Glutamatergic neuron (in vitro differentiated cells): Measurements from ENCODE around the gene GYPA. TPM values are rescaled to one million over a fixed set of nuclear protein-coding genes. Genes with fewer than 3 reads are reported as not detected.
"Not testable (repeated sequence)": the region's sequence is repeated elsewhere in the genome, so short reads cannot be mapped to it uniquely, and the experiment has no call there.

Source experiments
- DNase-seq: peaks from one replicate; pipeline ENCODE4 v3.0.0; 2022
- H3K27ac Mint-ChIP-seq: one replicate; pipeline ENCODE4 v1.8.0; 2020; ENCODE audit warnings: mild to moderate bottlenecking, mixed read lengths, inconsistent platforms; ENCODE audit not compliant: unreplicated experiment
- H3K27me3 Mint-ChIP-seq: one replicate; pipeline ENCODE4 v1.8.0; 2020; ENCODE audit warnings: mild to moderate bottlenecking, moderate library complexity, mixed read lengths, inconsistent platforms; ENCODE audit not compliant: unreplicated experiment
- H3K36me3 Mint-ChIP-seq: one replicate; pipeline ENCODE4 v1.8.0; 2020; ENCODE audit warnings: mild to moderate bottlenecking, mixed read lengths, inconsistent platforms; ENCODE audit not compliant: unreplicated experiment
- H3K4me1 Mint-ChIP-seq: one replicate; pipeline ENCODE4 v1.8.0; 2020; ENCODE audit warnings: mild to moderate bottlenecking, low read depth, mixed read lengths, inconsistent platforms; ENCODE audit not compliant: unreplicated experiment
- H3K4me3 Mint-ChIP-seq: one replicate; pipeline ENCODE4 v1.8.0; 2020; ENCODE audit warnings: mild to moderate bottlenecking, mixed read lengths, inconsistent platforms; ENCODE audit not compliant: unreplicated experiment
- H3K9me3 Mint-ChIP-seq: one replicate; pipeline ENCODE4 v1.8.0; 2020; ENCODE audit warnings: mild to moderate bottlenecking, moderate library complexity, mixed read lengths, inconsistent platforms; ENCODE audit not compliant: unreplicated experiment
- CTCF ChIP-seq: fragments of 200-600 bp; sonication (generic); IDR thresholded peaks from one replicate; pipeline ENCODE4 v1.5.0; 2021; ENCODE audit not compliant: partially characterized antibody, unreplicated experiment
- total RNA-seq: library from RNA; stranded (reverse); fragmentation: NEBNext Ultra II Directional; extraction: Animal tissue kit (Norgen Biotek cat#: 25700); gene quantifications from one replicate; pipeline ENCODE4 v1.2.1, GENCODE V29; 2021; ENCODE audit not compliant: unreplicated experiment

The GYPA gene
- total RNA-seq, 1 donor from 2014 or later: 1.3 TPM

GRCh38 chr4:144171697-144172096 is 31.2 kb upstream of the GYPA start:
- Mint-ChIP-seq H3K36me3 (no peaks in the 10 kb centered on the region), H3K9me3 (no peaks in the 10 kb centered on the region), H3K27me3 (peaks cover 2% of the 10 kb centered on the region), H3K4me3 (no peak overlapping the region), H3K27ac (no peak overlapping the region), H3K4me1 (no peaks in the 10 kb centered on the region)
- TF ChIP-seq CTCF: no peak
- DNase-seq: no peak

GRCh38 chr4:144169211-144169610 is 28.7 kb upstream of the GYPA start:
- no peak for TF ChIP-seq CTCF
- Mint-ChIP-seq H3K27me3 (peaks cover 2% of the 10 kb centered on the region), H3K4me1 (no peaks in the 10 kb centered on the region), H3K4me3 (no peak overlapping the region), H3K36me3 (no peaks in the 10 kb centered on the region), H3K27ac (no peak overlapping the region), H3K9me3 (no peaks in the 10 kb centered on the region)
- no peak for DNase-seq

GRCh38 chr4:144154044-144154443 is 13.5 kb upstream of the GYPA start:
- no peaks in the 10 kb centered on the region for H3K4me1 Mint-ChIP-seq
- peaks cover 6% of the 10 kb centered on the region for H3K36me3 Mint-ChIP-seq
- H3K9me3 Mint-ChIP-seq: peaks cover 5% of the 10 kb centered on the region
- no peak overlapping the region for H3K27ac Mint-ChIP-seq
- no peak for TF ChIP-seq CTCF
- H3K4me3 Mint-ChIP-seq: no peak overlapping the region
- DNase-seq: no peak
- H3K27me3 Mint-ChIP-seq: no peaks in the 10 kb centered on the region

- TF ChIP-seq CTCF: peak; percentile 78
- not testable (repeated sequence) for DNase-seq, H3K4me3 Mint-ChIP-seq, H3K27me3 Mint-ChIP-seq, H3K4me1 Mint-ChIP-seq, H3K36me3 Mint-ChIP-seq, H3K9me3 Mint-ChIP-seq, H3K27ac Mint-ChIP-seq
Measured at GRCh38 chr4:144142690-144143326, 2.3 kb upstream of the GYPA start.

- DNase-seq: no peak
- Mint-ChIP-seq H3K27ac (no peak overlapping the region), H3K4me3 (no peak overlapping the region), H3K36me3 (no peaks in the 10 kb centered on the region), H3K4me1 (no peaks in the 10 kb centered on the region), H3K9me3 (no peaks in the 10 kb centered on the region), H3K27me3 (peaks cover 1% of the 10 kb centered on the region)
- TF ChIP-seq CTCF: no peak
Measured at GRCh38 chr4:144141493-144141892, 975 bp upstream of the GYPA start.

GRCh38 chr4:144139991-144140390 is 527 bp downstream of the GYPA start:
- H3K27me3 Mint-ChIP-seq, H3K4me1 Mint-ChIP-seq, DNase-seq, H3K36me3 Mint-ChIP-seq, H3K9me3 Mint-ChIP-seq, H3K27ac Mint-ChIP-seq, H3K4me3 Mint-ChIP-seq: not testable (repeated sequence)

- DNase-seq, H3K4me3 Mint-ChIP-seq, H3K9me3 Mint-ChIP-seq, H3K36me3 Mint-ChIP-seq, H3K27ac Mint-ChIP-seq, H3K27me3 Mint-ChIP-seq, H3K4me1 Mint-ChIP-seq: not testable (repeated sequence)
Measured at GRCh38 chr4:144139547-144139946, 971 bp downstream of the GYPA start.

GRCh38 chr4:144138239-144138638 is 2.3 kb downstream of the GYPA start:
- not testable (repeated sequence) for DNase-seq, H3K9me3 Mint-ChIP-seq, H3K27ac Mint-ChIP-seq, H3K36me3 Mint-ChIP-seq, H3K27me3 Mint-ChIP-seq, H3K4me1 Mint-ChIP-seq, H3K4me3 Mint-ChIP-seq
